ENCODE results near the gene KCNG2. TPM values are rescaled to one million over a fixed set of nuclear protein-coding genes. Genes with fewer than 3 reads are reported as not detected.
A peak's percentile ranks its signal among the peaks of the same experiment; 100 is the strongest.

Gene KCNG2
- total and polyA plus RNA-seq, 12 donors: 0.06 to 2.9 (median 0.50) TPM; not detected in 3

DNA sequence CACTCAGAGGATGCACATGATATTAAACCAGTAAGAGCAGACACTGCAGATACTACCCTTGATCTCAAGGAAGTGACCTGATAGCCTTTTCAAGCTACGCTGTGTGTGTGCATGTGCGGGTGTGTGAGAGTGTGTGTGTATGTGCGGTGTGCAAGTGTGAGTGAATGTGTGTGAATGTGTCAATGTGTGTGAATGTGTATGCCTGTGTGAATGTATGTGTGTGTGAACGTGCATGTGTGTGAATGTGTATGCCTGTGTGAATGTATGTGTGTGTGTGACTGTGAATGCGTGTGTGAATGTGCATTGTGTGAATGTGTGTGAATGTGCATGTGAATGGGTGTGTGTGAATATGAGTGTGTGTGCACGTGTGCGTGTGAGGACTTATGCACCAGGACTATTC is 53.8 kb downstream of the KCNG2 start:
- no peaks in the 10 kb centered on the region for H3K27me3 ChIP-seq
- H3K4me3 ChIP-seq: no peak overlapping the region
- WGBS, 4 donors: 81 to 93% (median 88%) methylated on average over 7 of the region's 7 CpGs
- H3K36me3 ChIP-seq (replicated peaks in 1 of 2): no peaks in the 10 kb centered on the region
- no peaks in the 10 kb centered on the region for H3K9me3 ChIP-seq (replicated peaks in 1 of 3)
- no peak overlapping the region for H3K27ac ChIP-seq
- TF ChIP-seq, protein P1, sequence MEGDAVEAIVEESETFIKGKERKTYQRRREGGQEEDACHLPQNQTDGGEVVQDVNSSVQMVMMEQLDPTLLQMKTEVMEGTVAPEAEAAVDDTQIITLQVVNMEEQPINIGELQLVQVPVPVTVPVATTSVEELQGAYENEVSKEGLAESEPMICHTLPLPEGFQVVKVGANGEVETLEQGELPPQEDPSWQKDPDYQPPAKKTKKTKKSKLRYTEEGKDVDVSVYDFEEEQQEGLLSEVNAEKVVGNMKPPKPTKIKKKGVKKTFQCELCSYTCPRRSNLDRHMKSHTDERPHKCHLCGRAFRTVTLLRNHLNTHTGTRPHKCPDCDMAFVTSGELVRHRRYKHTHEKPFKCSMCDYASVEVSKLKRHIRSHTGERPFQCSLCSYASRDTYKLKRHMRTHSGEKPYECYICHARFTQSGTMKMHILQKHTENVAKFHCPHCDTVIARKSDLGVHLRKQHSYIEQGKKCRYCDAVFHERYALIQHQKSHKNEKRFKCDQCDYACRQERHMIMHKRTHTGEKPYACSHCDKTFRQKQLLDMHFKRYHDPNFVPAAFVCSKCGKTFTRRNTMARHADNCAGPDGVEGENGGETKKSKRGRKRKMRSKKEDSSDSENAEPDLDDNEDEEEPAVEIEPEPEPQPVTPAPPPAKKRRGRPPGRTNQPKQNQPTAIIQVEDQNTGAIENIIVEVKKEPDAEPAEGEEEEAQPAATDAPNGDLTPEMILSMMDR (IDR thresholded peaks at IDR 0.05): no peak
- TF ChIP-seq POLR2A (IDR thresholded peaks at IDR 0.05): no peak
- H3K4me1 ChIP-seq (replicated peaks in 1 of 2): no peaks in the 10 kb centered on the region
- DNase-seq: peak in 1 of 7 donors; percentile 5
- intact Hi-C loops (cut with DNase I): no loop called here

DNA sequence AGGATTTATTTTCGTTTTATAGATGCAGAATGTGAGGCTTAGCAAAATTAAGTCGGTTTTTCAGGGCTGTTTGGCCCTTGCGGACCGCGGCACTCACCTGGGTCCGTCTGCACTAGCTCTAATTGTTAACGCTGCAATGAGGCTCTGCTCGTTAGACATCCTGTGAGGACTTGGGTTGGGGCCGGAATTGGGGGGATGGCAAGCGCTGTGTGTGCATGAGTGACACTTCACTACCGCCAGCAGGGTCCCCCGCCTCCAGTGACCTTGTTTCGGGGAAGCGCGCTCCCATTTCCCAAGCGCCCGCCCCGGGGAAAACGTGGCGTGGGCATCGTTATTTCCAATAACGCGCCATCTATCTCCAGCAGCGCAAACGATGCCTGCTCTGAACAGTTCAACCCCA is 54.2 kb downstream of the KCNG2 start:
- DNase-seq: peak in 2 of 7 donors; percentile 5 to 24
- 85 to 89% (median 88%) methylated on average over 25 of the region's 25 CpGs for WGBS, 4 donors
- intact Hi-C loops (cut with DNase I): no loop called here
- Histone ChIP-seq H3K9me3 (replicated peaks in 1 of 3) (no peaks in the 10 kb centered on the region), H3K36me3 (replicated peaks in 1 of 2) (no peaks in the 10 kb centered on the region), H3K27me3 (no peaks in the 10 kb centered on the region), H3K27ac (no peak overlapping the region), H3K4me1 (replicated peaks in 1 of 2) (no peaks in the 10 kb centered on the region), H3K4me3 (no peak overlapping the region)
- no peak for TF ChIP-seq POLR2A (IDR thresholded peaks at IDR 0.05)

DNA sequence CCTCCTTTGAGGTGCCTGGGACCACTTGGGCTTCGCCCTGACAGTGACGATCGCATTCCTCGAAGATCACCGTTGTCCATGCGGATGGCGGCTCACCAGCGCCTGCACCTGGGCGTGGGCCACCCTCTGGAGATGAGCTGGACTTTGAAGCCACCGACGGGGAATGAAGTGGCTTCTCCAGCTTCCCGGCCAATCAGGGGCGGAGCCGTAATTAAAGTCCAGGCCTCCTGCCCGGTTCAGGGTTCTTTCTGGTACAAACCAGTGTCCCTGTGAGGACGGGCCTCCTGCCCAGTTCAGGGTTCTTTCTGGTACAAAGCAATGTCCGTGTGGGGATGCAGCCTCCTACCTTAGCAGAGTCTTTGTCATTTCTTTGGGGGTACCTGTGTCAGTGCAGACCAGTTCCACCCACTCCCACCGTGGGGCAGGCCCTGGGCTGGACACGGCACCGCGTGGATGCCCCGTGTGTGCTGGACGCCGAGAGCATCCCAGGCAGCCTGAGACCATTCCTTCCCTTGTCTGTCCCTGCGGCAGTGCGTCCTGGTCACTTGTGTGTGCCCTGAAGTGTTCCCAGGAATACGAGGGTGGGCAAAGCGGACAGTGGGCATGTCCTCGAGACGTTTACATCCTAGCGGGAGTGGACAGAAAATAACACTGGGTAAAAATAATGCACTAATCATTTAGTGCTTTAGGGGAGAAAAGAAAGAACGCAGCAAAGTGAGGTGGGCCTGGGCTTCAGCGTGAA is 55.0 kb downstream of the KCNG2 start:
- Histone ChIP-seq H3K27me3 (no peaks in the 10 kb centered on the region), H3K4me1 (replicated peaks in 1 of 2) (no peaks in the 10 kb centered on the region), H3K36me3 (replicated peaks in 1 of 2) (no peaks in the 10 kb centered on the region), H3K4me3 (no peak overlapping the region), H3K27ac (no peak overlapping the region), H3K9me3 (replicated peaks in 1 of 3) (no peaks in the 10 kb centered on the region)
- intact Hi-C loops (cut with DNase I): no loop called here
- TF ChIP-seq POLR2A (IDR thresholded peaks at IDR 0.05): no peak
- 89 to 90% (median 90%) methylated on average over 27 to 33 of the region's 33 CpGs for WGBS, 4 donors
- peak in 2 of 7 donors; percentile 13 to 41 for DNase-seq

DNA sequence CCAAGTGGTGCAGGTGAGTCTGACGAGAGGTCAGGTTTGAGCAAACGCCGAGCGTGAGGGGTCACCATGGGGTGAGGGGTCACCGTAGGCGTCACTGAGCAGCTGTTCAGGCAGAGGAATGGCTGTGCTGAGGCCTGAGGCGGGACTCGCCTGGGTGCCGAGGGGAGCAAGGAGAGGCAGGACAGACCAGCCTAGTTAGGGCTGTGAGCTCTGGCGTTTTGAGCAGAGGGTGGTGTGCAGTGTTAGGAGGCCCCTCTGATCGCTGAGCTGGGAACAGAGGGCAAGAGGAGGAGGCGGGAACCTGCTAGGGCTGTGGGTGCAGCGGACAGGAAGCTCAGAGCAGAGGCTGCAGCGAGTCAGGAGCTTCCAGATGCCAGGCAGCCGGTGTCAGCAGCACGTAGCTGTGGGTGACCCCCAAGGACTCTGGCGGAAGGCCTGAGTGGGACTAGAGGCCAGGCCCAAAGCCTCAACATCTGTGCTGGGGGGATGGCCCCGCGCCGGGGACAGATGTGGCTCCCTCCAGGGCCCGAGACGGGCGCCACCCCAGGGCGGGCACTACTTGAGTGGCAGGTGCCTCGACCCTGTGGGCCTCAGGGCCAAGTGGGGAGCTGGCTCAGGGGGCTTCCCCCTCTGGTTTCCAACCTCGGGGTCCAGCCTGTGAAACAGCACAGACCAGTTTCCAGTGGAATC is 55.7 kb downstream of the KCNG2 start:
- H3K4me1 ChIP-seq (replicated peaks in 1 of 2): no peaks in the 10 kb centered on the region
- H3K27me3 ChIP-seq: no peaks in the 10 kb centered on the region
- TF ChIP-seq POLR2A (IDR thresholded peaks at IDR 0.05): no peak
- TF ChIP-seq, protein P1 (IDR thresholded peaks at IDR 0.05): no peak
- 60 to 82% (median 80%) methylated on average over 11 to 26 of the region's 26 CpGs for WGBS, 4 donors
- H3K27ac ChIP-seq: no peak overlapping the region
- no peaks in the 10 kb centered on the region for H3K9me3 ChIP-seq (replicated peaks in 1 of 3)
- intact Hi-C loops (cut with DNase I): no loop called here
- H3K4me3 ChIP-seq: no peak overlapping the region
- no peaks in the 10 kb centered on the region for H3K36me3 ChIP-seq (replicated peaks in 1 of 2)
- peak in 2 of 7 donors; percentile 15 to 16 for DNase-seq

DNA sequence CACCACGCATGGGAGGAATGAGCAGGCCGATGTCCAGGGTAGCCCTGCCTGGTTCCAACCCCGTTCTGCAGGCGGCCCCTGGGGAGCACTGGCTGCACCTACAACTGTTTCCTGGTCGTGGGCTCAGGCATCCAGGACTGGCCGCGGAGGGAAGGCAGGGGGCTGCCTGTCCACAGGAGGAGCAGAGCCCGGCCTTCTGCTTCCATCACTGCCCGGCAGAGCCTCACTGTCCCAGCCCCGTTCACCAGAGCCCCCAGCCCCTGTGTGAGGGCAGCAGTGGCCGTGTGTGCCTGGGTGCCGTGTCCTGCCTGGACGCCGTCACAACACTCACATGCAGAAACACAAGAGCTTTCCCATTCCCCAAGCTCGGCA is 56.2 kb downstream of the KCNG2 start:
- Histone ChIP-seq H3K27me3 (no peaks in the 10 kb centered on the region), H3K9me3 (replicated peaks in 1 of 3) (no peaks in the 10 kb centered on the region), H3K27ac (no peak overlapping the region), H3K4me1 (replicated peaks in 1 of 2) (no peaks in the 10 kb centered on the region), H3K4me3 (no peak overlapping the region), H3K36me3 (replicated peaks in 1 of 2) (no peaks in the 10 kb centered on the region)
- TF ChIP-seq, protein P1 (IDR thresholded peaks at IDR 0.05): no peak
- no peak for TF ChIP-seq POLR2A (IDR thresholded peaks at IDR 0.05)
- 90 to 93% (median 90%) methylated on average over 13 to 15 of the region's 15 CpGs for WGBS, 4 donors
- intact Hi-C loops (cut with DNase I): no loop called here
- DNase-seq: peak in 1 of 7 donors; percentile 6
